Suppressor macrophage treated with lipopolysaccharide for 4 hours (primary cell): ENCODE results near the gene NOP14.
"Not testable (repeated sequence)": the region's sequence is repeated elsewhere in the genome, so short reads cannot be mapped to it uniquely, and the experiment has no call there.

ENCODE experiments used
- DNase-seq: peaks from one replicate; pipeline ENCODE4 v3.0.0-alpha.2; 2020

Gene NOP14

GRCh38 chr4:2963175-2963965 is at the start of gene NOP14, which contains the start of gene GRK4:
NOP14 (minus strand) TSS chr4:2963406; CDS start chr4:2963319, 87 bp downstream.
GRK4 (plus strand) TSS chr4:2963571; CDS start chr4:2964071, 500 bp downstream.
- peak; percentile 99 for DNase-seq

- DNase-seq, result no peak
These were observed 48.4 kb upstream of the NOP14 start for GRCh38 chr4:3011456-3012220.

- DNase-seq, result no peak
These were observed 47.8 kb upstream of the NOP14 start for GRCh38 chr4:3010998-3011397.

DNA sequence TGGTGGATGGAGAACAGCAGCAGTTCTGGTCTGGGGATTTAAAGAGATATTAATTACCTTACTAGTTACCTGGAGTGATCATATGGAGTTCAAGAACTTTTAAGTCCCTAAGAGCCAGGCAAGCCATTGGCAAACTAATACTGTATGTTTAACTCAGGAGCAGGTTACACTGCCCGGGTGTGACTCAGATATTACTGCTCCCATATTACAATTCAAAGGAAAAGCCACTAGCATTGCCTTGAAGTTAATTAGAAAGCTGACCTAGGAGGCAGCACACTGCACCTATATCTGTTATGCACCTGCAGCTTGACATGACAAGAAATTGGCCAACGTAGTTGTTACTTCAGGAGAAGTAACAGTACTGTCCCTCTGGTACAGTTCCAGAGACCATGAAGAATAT is 47.4 kb upstream of the NOP14 start:
- DNase-seq, result no peak

DNA sequence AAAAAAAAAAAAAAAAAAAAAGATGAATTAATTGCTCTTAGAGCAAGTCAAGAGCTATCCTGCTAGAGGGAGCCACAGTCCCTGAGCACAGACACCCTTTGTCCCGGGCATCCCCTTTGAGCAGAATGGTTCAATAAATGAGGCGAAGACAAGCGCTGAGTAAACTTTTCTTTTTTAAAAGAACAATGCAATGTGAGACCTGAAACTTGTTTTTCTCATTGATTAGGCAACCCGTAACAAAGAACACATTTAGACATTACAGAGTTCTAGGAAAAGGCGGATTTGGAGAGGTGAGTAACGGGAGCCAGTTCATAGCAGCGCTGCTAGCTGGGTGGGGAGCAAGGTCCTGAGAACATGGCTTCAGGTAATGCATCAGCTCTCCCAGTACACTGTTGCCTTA is 46.2 kb upstream of the NOP14 start:
- DNase-seq, result no peak

GRCh38 chr4:3007724-3008123 is 44.5 kb upstream of the NOP14 start:
- DNase-seq, result no peak

GRCh38 chr4:2996415-2996814 is 33.2 kb upstream of the NOP14 start:
- no peak for DNase-seq

- DNase-seq, result no peak
These were observed 32.5 kb upstream of the NOP14 start for GRCh38 chr4:2995546-2996265.

- no peak for DNase-seq
These were observed 31.7 kb upstream of the NOP14 start for GRCh38 chr4:2994917-2995316.

- no peak for DNase-seq
These were observed 28.0 kb upstream of the NOP14 start for GRCh38 chr4:2991243-2991642.

- not testable (repeated sequence) for DNase-seq
These were observed 20.5 kb upstream of the NOP14 start for GRCh38 chr4:2983715-2984114.

DNA sequence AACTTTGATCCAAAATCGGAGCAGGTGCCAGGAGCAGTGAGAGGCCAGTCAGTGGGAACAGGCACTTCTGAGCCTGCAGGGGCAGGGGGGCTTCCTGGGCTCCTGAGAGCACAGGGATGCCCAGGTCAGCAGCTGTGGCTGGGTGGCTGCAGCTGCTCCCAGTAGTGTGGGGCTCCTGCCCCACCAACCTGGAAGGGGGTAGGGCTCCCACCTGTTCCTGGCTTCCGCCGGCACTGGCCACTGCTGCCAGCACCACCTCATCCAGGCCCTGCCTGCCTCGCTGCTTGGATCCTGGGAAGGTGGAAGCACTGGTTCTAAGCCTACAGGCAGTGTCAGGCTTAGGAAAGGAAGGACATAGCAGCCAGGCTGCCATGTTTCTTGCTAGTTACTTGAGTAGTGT is 18.8 kb upstream of the NOP14 start:
- no peak for DNase-seq

GRCh38 chr4:2981256-2981819 is 18.1 kb upstream of the NOP14 start:
- DNase-seq, result no peak

GRCh38 chr4:2977211-2978088 is 14.2 kb upstream of the NOP14 start:
- DNase-seq, result peak; percentile 36

DNA sequence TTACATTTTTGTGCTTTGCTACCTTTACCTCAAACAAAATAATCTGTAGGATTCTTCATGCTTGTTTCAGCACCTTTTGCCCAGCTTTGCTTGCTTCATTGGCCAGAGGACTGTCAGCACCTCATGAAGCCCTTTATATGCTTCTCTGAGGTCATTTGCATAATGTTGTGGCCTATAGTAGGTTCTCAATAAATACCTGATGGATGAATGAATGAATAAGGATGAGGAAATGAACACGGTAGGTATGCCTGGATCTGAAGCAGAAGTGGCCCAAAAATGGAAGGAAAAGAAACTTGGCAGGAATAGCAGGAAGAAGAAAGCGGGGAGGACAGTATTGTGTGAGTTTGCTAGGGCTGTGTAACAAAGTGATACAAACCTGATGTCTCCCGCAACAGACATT is 8.1 kb upstream of the NOP14 start:
- DNase-seq, result no peak

GRCh38 chr4:2968381-2968780 is 5.2 kb upstream of the NOP14 start:
- no peak for DNase-seq

DNA sequence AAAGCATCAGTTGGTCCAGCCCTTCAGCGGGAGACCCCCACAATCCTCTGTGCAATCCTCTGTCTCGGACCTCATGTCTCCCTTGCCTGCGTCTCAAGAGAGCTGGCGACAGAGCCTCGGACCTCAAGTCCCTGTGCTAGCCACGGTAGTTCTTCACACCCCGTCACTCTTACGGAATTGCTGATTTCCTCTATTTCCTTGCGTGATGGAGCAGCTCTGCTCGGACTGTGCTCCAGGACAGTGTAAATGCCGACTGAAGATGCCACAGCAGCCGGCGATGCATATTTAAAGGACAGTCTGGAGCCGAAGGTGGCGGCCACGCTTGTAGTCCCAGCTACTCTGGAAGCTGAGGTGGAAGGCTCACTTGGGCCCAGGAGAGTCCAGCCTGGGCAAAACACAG is 2.1 kb upstream of the NOP14 start:
- DNase-seq, result no peak

- no peak for DNase-seq
These were observed 1.6 kb upstream of the NOP14 start for GRCh38 chr4:2964706-2965258.

GRCh38 chr4:2963966-2964471 is 813 bp upstream of the NOP14 start:
- DNase-seq, result peak; percentile 12

- peak; percentile 44 for DNase-seq
These were observed 512 bp downstream of the NOP14 start for GRCh38 chr4:2962614-2963174.

- DNase-seq, result no peak
These were observed 1.3 kb downstream of the NOP14 start for GRCh38 chr4:2961811-2962441.
